ENCODE data around the gene PRSS12. TPM values are rescaled to one million over a fixed set of nuclear protein-coding genes. Genes with fewer than 3 reads are reported as not detected.

The PRSS12 gene
- total RNA-seq, 1 donor from 2014 or later, result 1.0 TPM

DNA sequence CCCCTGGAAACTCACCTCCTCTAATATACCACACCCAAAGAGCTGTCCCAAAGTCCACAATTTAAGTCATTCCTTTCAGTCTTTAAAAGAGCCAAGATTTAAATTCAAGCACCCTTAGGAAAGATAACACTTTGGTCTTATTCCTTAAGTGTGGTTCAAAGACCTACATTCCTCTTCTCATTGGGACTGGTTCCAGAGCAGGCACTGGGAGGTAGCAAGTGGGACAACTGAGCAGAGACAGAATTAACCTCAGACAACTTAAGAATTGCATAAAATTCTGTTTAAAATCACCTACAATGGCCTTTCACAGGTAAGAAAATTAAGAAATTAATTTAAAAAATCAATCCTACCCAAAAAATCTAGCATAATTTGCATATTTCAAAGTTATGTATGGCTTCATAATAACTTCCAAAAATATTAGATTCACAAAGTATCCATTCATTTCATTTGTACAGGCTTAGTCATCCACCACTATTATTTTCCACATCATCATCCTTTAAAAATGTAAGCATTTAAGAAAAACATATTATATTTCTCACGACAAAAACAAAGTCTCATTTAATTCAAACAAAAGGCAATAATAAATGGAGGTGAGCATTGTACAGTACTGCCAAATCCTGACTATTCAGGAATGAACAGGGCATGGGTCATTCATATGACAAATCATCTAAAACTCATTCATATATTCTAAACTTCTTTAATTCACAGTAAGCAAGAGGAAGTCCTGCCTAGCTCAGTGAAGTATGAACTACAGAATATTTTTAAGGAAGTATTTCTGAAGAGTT lies 13.6 kb downstream of the PRSS12 start:
- no peak for DNase-seq (ENCODE audit: low read depth)
- no peak overlapping the region for H3K4me3 ChIP-seq (ENCODE audit: low read depth, low read length)
- TF ChIP-seq, protein P1, sequence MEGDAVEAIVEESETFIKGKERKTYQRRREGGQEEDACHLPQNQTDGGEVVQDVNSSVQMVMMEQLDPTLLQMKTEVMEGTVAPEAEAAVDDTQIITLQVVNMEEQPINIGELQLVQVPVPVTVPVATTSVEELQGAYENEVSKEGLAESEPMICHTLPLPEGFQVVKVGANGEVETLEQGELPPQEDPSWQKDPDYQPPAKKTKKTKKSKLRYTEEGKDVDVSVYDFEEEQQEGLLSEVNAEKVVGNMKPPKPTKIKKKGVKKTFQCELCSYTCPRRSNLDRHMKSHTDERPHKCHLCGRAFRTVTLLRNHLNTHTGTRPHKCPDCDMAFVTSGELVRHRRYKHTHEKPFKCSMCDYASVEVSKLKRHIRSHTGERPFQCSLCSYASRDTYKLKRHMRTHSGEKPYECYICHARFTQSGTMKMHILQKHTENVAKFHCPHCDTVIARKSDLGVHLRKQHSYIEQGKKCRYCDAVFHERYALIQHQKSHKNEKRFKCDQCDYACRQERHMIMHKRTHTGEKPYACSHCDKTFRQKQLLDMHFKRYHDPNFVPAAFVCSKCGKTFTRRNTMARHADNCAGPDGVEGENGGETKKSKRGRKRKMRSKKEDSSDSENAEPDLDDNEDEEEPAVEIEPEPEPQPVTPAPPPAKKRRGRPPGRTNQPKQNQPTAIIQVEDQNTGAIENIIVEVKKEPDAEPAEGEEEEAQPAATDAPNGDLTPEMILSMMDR (conservative IDR thresholded peaks at IDR 0.05; ENCODE audit: low read depth, low read length), result no peak

DNA sequence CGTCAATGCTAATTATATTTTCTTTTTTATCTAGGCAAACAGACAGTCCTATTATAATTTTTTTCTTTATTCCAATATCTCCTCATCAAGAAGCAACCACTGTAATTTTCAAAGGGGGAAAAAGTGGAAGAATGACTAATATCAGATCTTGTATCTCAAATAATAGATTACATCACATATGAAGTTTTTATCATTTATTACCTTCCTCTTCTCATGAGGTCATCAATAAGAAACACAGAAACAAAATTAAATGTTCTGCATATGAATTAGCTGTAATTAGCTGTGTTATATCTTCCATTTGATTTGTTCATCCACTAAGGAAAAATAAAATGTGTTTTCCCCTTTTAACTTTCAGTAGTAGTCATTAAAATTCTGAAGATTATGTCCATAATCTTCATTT lies 14.3 kb downstream of the PRSS12 start:
- TF ChIP-seq, protein P1 (conservative IDR thresholded peaks at IDR 0.05; ENCODE audit: low read depth, low read length), result no peak
- no peak for DNase-seq (ENCODE audit: low read depth)
- H3K4me3 ChIP-seq (ENCODE audit: low read depth, low read length), result no peak overlapping the region

DNA sequence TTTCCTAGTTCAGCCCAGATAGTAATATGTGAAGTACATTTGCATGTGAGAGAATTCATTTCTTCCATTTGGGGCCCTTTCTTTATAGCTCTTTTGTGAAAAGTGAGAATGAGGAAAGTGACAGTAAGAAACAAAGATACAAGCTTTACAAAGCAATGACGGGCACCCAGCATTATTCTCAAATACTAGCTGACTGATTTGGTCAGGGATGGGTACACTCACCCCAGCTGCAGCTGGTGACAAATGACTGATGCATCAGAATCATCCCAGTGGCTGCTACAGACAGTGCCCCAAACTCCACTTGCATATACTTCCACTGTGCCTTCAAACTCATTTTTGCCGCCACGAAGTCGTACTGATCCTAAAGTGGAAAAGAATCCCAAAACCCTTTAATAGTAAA lies 14.8 kb downstream of the PRSS12 start:
- TF ChIP-seq, protein P1 (conservative IDR thresholded peaks at IDR 0.05; ENCODE audit: low read depth, low read length), result no peak
- DNase-seq (ENCODE audit: low read depth), result no peak
- H3K4me3 ChIP-seq (ENCODE audit: low read depth, low read length), result no peak overlapping the region

DNA sequence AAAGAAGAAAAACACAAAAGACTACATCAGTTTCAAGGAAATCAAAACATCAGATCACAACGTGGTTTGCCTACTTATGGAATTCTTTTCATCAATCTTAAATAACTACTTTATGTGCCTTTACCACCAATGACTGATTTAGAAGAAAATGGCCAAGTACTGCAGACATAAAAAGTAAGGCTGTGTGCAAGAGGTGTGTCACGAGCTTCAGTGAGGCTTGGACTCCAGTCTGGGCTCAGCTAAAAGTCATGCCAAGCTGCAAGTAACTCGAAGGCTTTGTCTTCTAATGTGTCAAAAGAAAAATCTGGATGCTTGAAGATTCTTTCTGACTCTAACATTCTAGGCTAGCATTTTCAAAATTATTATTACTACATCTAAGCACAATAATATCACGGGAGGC lies 17.0 kb downstream of the PRSS12 start:
- TF ChIP-seq, protein P1 (conservative IDR thresholded peaks at IDR 0.05; ENCODE audit: low read depth, low read length), result no peak
- H3K4me3 ChIP-seq (ENCODE audit: low read depth, low read length), result no peak overlapping the region
- no peak for DNase-seq (ENCODE audit: low read depth)

DNA sequence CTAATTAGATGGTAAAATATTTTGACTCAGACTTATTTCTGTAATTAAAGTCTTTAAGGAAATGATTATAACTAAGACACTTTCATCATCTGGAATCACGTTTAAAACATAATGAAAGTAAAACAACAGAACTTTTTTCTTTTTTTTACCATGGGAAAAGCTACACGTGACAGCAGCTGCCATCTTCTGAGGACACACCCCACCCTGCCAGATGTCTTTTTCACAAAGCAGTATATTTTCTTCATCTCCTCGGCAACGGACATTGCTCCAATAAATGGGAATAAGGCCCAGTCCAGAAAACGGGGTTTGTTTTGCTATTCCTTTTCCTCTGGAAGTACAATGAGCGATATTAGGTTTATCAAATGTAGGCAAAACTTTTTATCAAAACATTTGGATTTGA lies 17.5 kb downstream of the PRSS12 start:
- no peak for DNase-seq (ENCODE audit: low read depth)
- no peak overlapping the region for H3K4me3 ChIP-seq (ENCODE audit: low read depth, low read length)
- TF ChIP-seq, protein P1 (conservative IDR thresholded peaks at IDR 0.05; ENCODE audit: low read depth, low read length), result no peak

DNA sequence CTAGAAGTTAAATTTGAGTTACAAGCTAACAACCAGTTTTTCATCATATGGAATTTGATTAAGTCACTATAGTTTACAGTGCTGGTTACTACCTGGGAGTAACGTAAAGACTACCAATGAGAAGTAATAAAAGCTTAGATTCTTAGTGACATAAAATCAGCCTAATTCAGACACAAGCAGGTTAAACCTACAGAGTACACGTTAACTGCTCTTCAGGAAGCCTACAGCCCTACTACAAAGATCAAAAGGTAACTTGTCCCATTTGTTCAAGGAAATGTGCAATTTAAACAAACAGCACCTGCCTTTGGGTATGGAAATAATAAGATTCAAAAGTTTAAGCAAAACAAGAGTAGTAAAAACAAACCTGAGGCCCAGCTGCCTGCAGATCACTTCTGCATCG lies 21.5 kb downstream of the PRSS12 start:
- H3K4me3 ChIP-seq (ENCODE audit: low read depth, low read length), result no peak overlapping the region
- DNase-seq (ENCODE audit: low read depth), result no peak
- TF ChIP-seq, protein P1 (conservative IDR thresholded peaks at IDR 0.05; ENCODE audit: low read depth, low read length), result no peak

DNA sequence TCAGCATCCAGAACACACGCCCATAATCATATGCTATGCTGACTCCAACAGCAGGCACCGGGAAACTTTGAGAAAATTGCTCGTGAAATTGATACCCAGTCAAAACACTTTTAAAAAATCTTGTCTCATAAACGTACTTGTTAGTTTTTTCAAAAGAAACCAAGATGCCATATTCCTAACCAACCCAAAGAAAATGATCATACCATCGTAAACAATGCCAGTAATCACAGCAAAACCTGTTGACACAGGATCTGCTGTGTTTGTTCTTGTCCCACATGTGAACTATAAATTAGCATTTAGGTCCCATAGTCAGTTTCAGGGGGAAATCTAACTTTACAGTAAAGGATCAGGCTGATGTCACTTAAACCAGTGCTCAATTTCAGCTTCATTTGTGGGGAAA lies 23.0 kb downstream of the PRSS12 start:
- TF ChIP-seq, protein P1 (conservative IDR thresholded peaks at IDR 0.05; ENCODE audit: low read depth, low read length), result no peak
- H3K4me3 ChIP-seq (ENCODE audit: low read depth, low read length), result no peak overlapping the region
- DNase-seq (ENCODE audit: low read depth), result no peak
